HG03342 (cell line): Measurements from ENCODE around the gene ARL8A.
"Not testable (repeated sequence)": the region's sequence is repeated elsewhere in the genome, so short reads cannot be mapped to it uniquely, and the experiment has no call there.

Source experiments
- ATAC-seq: cut with Tn5 transposase; IDR thresholded peaks from one replicate; pipeline ENCODE4 v1.9.1; 2021; ENCODE audit warnings: mild to moderate bottlenecking, moderate library complexity; ENCODE audit not compliant: unreplicated experiment

Gene ARL8A

GRCh38 chr1:202159534-202160371 lies 15.2 kb upstream of the ARL8A start:
- ATAC-seq, result no peak

GRCh38 chr1:202158810-202159533 lies 14.4 kb upstream of the ARL8A start:
- ATAC-seq, result no peak

GRCh38 chr1:202157945-202158344 lies 13.4 kb upstream of the ARL8A start:
- ATAC-seq, result no peak

- ATAC-seq, result no peak
Measured at GRCh38 chr1:202156590-202156989, 12.1 kb upstream of the ARL8A start.

- no peak for ATAC-seq
Measured at GRCh38 chr1:202155478-202156021, 11.0 kb upstream of the ARL8A start.

- ATAC-seq, result no peak
Measured at GRCh38 chr1:202154766-202155477, 10.4 kb upstream of the ARL8A start.

- ATAC-seq, result no peak
Measured at GRCh38 chr1:202154148-202154765, 9.7 kb upstream of the ARL8A start.

- no peak for ATAC-seq
Measured at GRCh38 chr1:202153284-202153683, 8.7 kb upstream of the ARL8A start.

- no peak for ATAC-seq
Measured at GRCh38 chr1:202152399-202152798, 7.9 kb upstream of the ARL8A start.

- ATAC-seq, result no peak
Measured at GRCh38 chr1:202151045-202151444, 6.5 kb upstream of the ARL8A start.

GRCh38 chr1:202150602-202151001 lies 6.1 kb upstream of the ARL8A start:
- ATAC-seq, result no peak

GRCh38 chr1:202150187-202150586 lies 5.7 kb upstream of the ARL8A start:
- ATAC-seq, result no peak

GRCh38 chr1:202149566-202149965 lies 5.0 kb upstream of the ARL8A start:
- ATAC-seq, result no peak

GRCh38 chr1:202148391-202148790 lies 3.9 kb upstream of the ARL8A start:
- no peak for ATAC-seq

GRCh38 chr1:202146993-202147392 lies 2.5 kb upstream of the ARL8A start:
- no peak for ATAC-seq

GRCh38 chr1:202146279-202146678 lies 1.7 kb upstream of the ARL8A start:
- no peak for ATAC-seq

GRCh38 chr1:202145744-202146140 lies 1.2 kb upstream of the ARL8A start:
- not testable (repeated sequence) for ATAC-seq

- no peak for ATAC-seq
Measured at GRCh38 chr1:202145068-202145743, 669 bp upstream of the ARL8A start.

GRCh38 chr1:202143768-202144401 lies 652 bp downstream of the ARL8A start:
- peak; percentile 43 for ATAC-seq
